PC-3 (cell line): ENCODE data around the gene ODAPH. TPM values are rescaled to one million over a fixed set of nuclear protein-coding genes. Genes with fewer than 3 reads are reported as not detected.
"Not testable (repeated sequence)": the region's sequence is repeated elsewhere in the genome, so short reads cannot be mapped to it uniquely, and the experiment has no call there.

Experiments
- ATAC-seq: fragments of 200-7000 bp; cut with Tn5 transposase; 2 replicates; pipeline ENCODE4 v1.9.1; 2020; ENCODE audit warnings: mild to moderate bottlenecking, moderate library complexity
- BruUV-seq: library from RNA; stranded (reverse); fragments of 400-500 nt; replicated peaks from 2 replicates; lab custom pipeline; 2021; lab: Mats Ljungman, UMichigan
- CTCF ChIA-PET: fragments of 300-600 bp; sonication (Branson Sonifier 250); formaldehyde crosslinking; loops from one replicate; lab custom pipeline; 2022; ENCODE audit warnings: antibody characterized with exemption; lab: Charles Lee
- POLR2A ChIA-PET: fragments of 300-600 bp; sonication (Branson Sonifier 250); formaldehyde crosslinking; loops from one replicate; lab custom pipeline; 2022; ENCODE audit warnings: antibody characterized with exemption; ENCODE audit not compliant: unreplicated experiment; lab: Charles Lee
- DNase-seq: peaks from one replicate; pipeline ENCODE4 v3.0.0-alpha.2; 2015
- H2AFZ ChIP-seq: fragments of 300-600 bp; sonication (generic); 2 replicates; pipeline ENCODE4 v1.6.0; 2016; ENCODE audit warnings: antibody characterized with exemption, low read length
- H3F3A ChIP-seq: fragments of 300-600 bp; sonication (generic); one replicate; pipeline ENCODE4 v1.6.0; 2017; ENCODE audit warnings: antibody characterized with exemption, low read length, control low read depth, mild to moderate bottlenecking; ENCODE audit not compliant: unreplicated experiment
- H3K27ac ChIP-seq: fragments of 300-600 bp; sonication (generic); 2 replicates; pipeline ENCODE4 v1.5.1; 2016; ENCODE audit warnings: mild to moderate bottlenecking, low read length
- H3K27me3 ChIP-seq: fragments of 300-600 bp; sonication (generic); 2 replicates; pipeline ENCODE4 v1.6.1; 2016; ENCODE audit warnings: low read length, mixed read lengths
- H3K36me3 ChIP-seq: fragments of 300-600 bp; sonication (generic); 2 replicates; pipeline ENCODE4 v1.6.1; 2016; ENCODE audit warnings: low read depth, mixed run types, low read length, mixed read lengths
- H3K4me1 ChIP-seq: fragments of 300-600 bp; sonication (generic); 2 replicates; pipeline ENCODE4 v1.5.1; 2016; ENCODE audit warnings: low read length; ENCODE audit not compliant: insufficient read depth
- H3K4me2 ChIP-seq: fragments of 300-600 bp; sonication (generic); 2 replicates; pipeline ENCODE4 v1.6.0; 2016; ENCODE audit warnings: low read length
- H3K4me3 ChIP-seq: fragments of 300-600 bp; sonication (generic); 2 replicates; pipeline ENCODE4 v1.5.1; 2016; ENCODE audit warnings: mild to moderate bottlenecking, low read length, mixed read lengths
- H3K79me2 ChIP-seq: fragments of 300-600 bp; sonication (generic); 2 replicates; pipeline ENCODE4 v1.6.1; 2017; ENCODE audit warnings: low read length, mixed read lengths
- H3K9ac ChIP-seq: fragments of 300-600 bp; sonication (generic); 2 replicates; pipeline ENCODE4 v1.6.0; 2016; ENCODE audit warnings: mild to moderate bottlenecking, low read length
- H3K9me2 ChIP-seq: fragments of 300-600 bp; sonication (generic); replicated peaks from 2 replicates; pipeline ENCODE4 v1.6.1; 2016; ENCODE audit warnings: mixed run types, low read length, mixed read lengths
- H3K9me3 ChIP-seq: fragments of 300-600 bp; sonication (generic); 2 replicates; pipeline ENCODE4 v1.6.1; 2016; ENCODE audit warnings: low read length, mixed read lengths
- H4K20me1 ChIP-seq: fragments of 300-600 bp; sonication (generic); 2 replicates; pipeline ENCODE4 v1.6.1; 2016; ENCODE audit warnings: low read length, mixed read lengths
- EZH2 ChIP-seq: fragments of 300-600 bp; sonication (generic); IDR thresholded peaks from one replicate; pipeline ENCODE4 v1.6.1; 2017; ENCODE audit warnings: antibody characterized with exemption, mild to moderate bottlenecking, low read length; ENCODE audit not compliant: unreplicated experiment
- EZH2phosphoT487 ChIP-seq: fragments of 300-600 bp; sonication (generic); IDR thresholded peaks from 2 replicates; pipeline ENCODE4 v1.6.1; 2018; ENCODE audit warnings: mild to moderate bottlenecking, antibody characterized with exemption, low read length, borderline replicate concordance
- intact Hi-C: fragments of 100-400 bp; cut with micrococcal nuclease; formaldehyde crosslinking; loops from 2 replicates; pipeline ENCODE4 v1.9.0; 2023
- total RNA-seq: library from RNA; depleted of rRNA; stranded (reverse); fragments of >200 nt; gene quantifications from 2 replicates; pipeline ENCODE4 v1.2.3, GENCODE V29; 2014
- TF ChIP-seq, protein P1 (sequence below): fragments of 300-600 bp; sonication (generic); conservative IDR thresholded peaks from 2 replicates; pipeline ENCODE4 v1.5.1; 2017; ENCODE audit warnings: antibody characterized with exemption, low read depth, mild to moderate bottlenecking, low read length

ODAPH gene
- total RNA-seq, 1 experiment from 2014 or later = not detected

DNA sequence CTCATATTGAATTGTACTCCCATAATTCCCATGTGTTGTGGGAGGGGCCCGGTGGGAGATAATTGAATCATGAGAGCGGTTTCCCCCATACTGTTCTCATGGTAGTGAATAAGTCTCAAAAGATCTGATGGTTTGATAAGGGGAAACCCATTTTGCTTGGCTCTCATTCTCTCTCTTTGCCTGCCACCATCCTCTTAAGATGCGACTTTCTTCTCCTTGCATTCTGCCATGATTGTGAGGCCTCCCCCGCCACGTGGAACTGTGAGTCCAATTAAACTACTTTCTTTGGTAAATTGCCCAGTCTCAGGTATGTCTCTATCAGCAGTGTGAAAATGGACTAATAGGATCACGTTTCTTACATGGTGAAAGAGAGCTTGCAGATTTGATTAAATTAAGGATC, 18.6 kb upstream of the ODAPH start:
- H3K9me3 ChIP-seq, H2AFZ ChIP-seq, H4K20me1 ChIP-seq, H3K4me3 ChIP-seq, H3K27me3 ChIP-seq, H3K4me2 ChIP-seq, H3K9ac ChIP-seq, BruUV-seq, ATAC-seq, intact Hi-C loops, H3K9me2 ChIP-seq, H3K27ac ChIP-seq, CTCF ChIA-PET, H3K79me2 ChIP-seq, DNase-seq, H3K4me1 ChIP-seq, H3K36me3 ChIP-seq, H3F3A ChIP-seq, POLR2A ChIA-PET: not testable (repeated sequence)

DNA sequence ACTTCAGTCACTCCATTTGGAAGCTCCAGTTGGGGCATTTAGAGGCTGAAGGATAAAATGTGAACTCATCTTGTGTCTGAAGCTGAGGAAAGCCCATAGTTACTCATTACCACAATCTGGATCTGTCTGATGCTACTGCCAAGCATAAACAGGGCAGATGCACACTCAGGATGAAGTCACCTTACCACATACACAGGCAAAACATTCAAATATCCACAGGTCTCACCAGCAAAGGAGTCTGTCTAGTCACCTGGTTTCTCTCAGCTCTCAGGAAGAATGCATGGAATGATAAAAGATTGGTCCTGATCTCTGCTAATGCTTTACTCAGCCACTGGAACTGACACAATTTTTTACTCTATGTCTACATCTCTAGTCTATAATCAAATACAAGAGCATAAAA, 13.0 kb upstream of the ODAPH start:
- Histone ChIP-seq H3K4me3 (no peak overlapping the region), H3K79me2 (no peaks in the 10 kb centered on the region), H3K4me1 (peaks cover 14% of the 10 kb centered on the region), H4K20me1 (no peaks in the 10 kb centered on the region), H3F3A (no peaks in the 10 kb centered on the region), H3K4me2 (no peak overlapping the region), H3K27ac (no peak overlapping the region), H3K36me3 (no peaks in the 10 kb centered on the region), H2AFZ (no peak overlapping the region), H3K9me2 (no peaks in the 10 kb centered on the region), H3K9ac (no peak overlapping the region), H3K9me3 (no peaks in the 10 kb centered on the region), H3K27me3 (no peaks in the 10 kb centered on the region)
- intact Hi-C loops = no loop called here
- BruUV-seq = no TSS peak
- CTCF ChIA-PET = no interaction called here
- peak; percentile 96 for ATAC-seq
- POLR2A ChIA-PET = interaction anchor here (0.5 kb wide), 1 partner anchor 882 kb away, joined by 4 read pairs; no protein-coding TSS in a partner anchor
- no peak for TF ChIP-seq EZH2phosphoT487
- TF ChIP-seq EZH2 = no peak
- TF ChIP-seq, protein P1, sequence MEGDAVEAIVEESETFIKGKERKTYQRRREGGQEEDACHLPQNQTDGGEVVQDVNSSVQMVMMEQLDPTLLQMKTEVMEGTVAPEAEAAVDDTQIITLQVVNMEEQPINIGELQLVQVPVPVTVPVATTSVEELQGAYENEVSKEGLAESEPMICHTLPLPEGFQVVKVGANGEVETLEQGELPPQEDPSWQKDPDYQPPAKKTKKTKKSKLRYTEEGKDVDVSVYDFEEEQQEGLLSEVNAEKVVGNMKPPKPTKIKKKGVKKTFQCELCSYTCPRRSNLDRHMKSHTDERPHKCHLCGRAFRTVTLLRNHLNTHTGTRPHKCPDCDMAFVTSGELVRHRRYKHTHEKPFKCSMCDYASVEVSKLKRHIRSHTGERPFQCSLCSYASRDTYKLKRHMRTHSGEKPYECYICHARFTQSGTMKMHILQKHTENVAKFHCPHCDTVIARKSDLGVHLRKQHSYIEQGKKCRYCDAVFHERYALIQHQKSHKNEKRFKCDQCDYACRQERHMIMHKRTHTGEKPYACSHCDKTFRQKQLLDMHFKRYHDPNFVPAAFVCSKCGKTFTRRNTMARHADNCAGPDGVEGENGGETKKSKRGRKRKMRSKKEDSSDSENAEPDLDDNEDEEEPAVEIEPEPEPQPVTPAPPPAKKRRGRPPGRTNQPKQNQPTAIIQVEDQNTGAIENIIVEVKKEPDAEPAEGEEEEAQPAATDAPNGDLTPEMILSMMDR = no peak
- peak; percentile 80 for DNase-seq

DNA sequence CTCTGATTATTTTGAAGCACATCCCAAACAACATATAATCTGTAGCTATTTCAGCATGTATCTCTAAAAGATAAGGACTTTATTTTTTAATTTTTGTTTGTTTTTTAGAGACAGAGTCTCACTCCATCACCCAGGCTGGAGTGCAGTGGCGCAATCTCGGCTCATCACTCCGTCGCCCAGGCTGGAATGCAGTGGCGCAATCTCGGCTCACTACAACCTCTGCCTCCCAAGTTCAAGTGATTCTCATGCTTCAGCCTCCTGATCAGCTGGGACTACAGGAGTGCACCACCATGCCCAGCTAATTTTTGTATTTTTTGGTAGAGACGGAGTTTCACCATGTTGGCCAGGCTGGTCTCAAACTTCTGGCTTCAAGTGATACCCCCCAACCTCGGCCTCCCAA, 11.6 kb upstream of the ODAPH start:
- POLR2A ChIA-PET, CTCF ChIA-PET: not testable (repeated sequence)

DNA sequence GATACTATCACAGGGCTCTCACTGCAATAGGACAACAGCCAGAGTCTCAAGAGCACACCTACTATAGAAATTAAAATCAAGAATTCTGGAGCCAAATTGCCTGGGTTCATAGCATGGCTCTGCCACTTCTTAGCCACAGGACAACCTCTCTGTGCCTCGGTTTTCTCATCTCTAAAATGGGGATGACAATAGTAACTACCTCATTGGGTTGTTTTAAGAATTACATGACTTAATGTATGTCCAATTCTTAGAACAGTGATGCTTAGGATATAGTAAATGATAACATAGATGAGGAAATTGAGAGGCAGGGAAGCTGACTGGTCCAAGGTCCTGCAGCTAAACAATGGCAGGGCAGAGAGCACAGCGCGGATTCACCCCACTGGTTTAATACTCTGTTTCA, 11.0 kb upstream of the ODAPH start:
- H3K9ac ChIP-seq = no peak overlapping the region
- ATAC-seq (no peak), DNase-seq (no peak)
- intact Hi-C loops = no loop called here
- CTCF ChIA-PET = no interaction called here
- no peaks in the 10 kb centered on the region for H3F3A ChIP-seq
- POLR2A ChIA-PET = no interaction called here
- no peaks in the 10 kb centered on the region for H3K9me2 ChIP-seq
- H3K4me1 ChIP-seq = peaks cover 14% of the 10 kb centered on the region
- H3K79me2 ChIP-seq = no peaks in the 10 kb centered on the region
- no TSS peak for BruUV-seq
- no peaks in the 10 kb centered on the region for H3K9me3 ChIP-seq
- H3K27ac ChIP-seq = no peak overlapping the region
- H4K20me1 ChIP-seq = no peaks in the 10 kb centered on the region
- no peak overlapping the region for H3K4me2 ChIP-seq
- H3K4me3 ChIP-seq = no peak overlapping the region
- no peak for TF ChIP-seq EZH2
- TF ChIP-seq EZH2phosphoT487 = no peak
- TF ChIP-seq, protein P1 = no peak
- no peaks in the 10 kb centered on the region for H3K27me3 ChIP-seq
- no peaks in the 10 kb centered on the region for H3K36me3 ChIP-seq
- H2AFZ ChIP-seq = no peak overlapping the region

More for the DNA sequence above, 11.6 kb upstream of the ODAPH start:
- H3K9me2 ChIP-seq, H3K4me3 ChIP-seq, H4K20me1 ChIP-seq, H3F3A ChIP-seq, H3K4me2 ChIP-seq, H3K9me3 ChIP-seq, H3K79me2 ChIP-seq, BruUV-seq, ATAC-seq, intact Hi-C loops, H3K27ac ChIP-seq, H3K27me3 ChIP-seq, H3K9ac ChIP-seq, DNase-seq, H2AFZ ChIP-seq, H3K36me3 ChIP-seq: not testable (repeated sequence)
- peaks cover 14% of the 10 kb centered on the region for H3K4me1 ChIP-seq
